MM.1S (cell line): ENCODE results near the gene TRMT10B.
A peak's percentile ranks its signal among the peaks of the same experiment; 100 is the strongest.
"Not testable (repeated sequence)": the region's sequence is repeated elsewhere in the genome, so short reads cannot be mapped to it uniquely, and the experiment has no call there.

ENCODE experiments used
- DNase-seq: peaks from one replicate; pipeline ENCODE4 v3.0.0-alpha.2; 2015
- H2AFZ ChIP-seq: fragments of 300-600 bp; sonication (generic); 2 replicates; pipeline ENCODE4 v1.6.0; 2016; ENCODE audit warnings: antibody characterized with exemption, low read length
- H3F3A ChIP-seq: fragments of 300-600 bp; sonication (generic); 2 replicates; pipeline ENCODE4 v1.6.1; 2016; ENCODE audit warnings: mild to moderate bottlenecking, antibody characterized with exemption, low read length, moderate library complexity, mixed read lengths; ENCODE audit not compliant: insufficient read depth
- H3K27ac ChIP-seq: fragments of 300-600 bp; sonication (generic); 2 replicates; pipeline ENCODE4 v1.5.1; 2016; ENCODE audit warnings: mild to moderate bottlenecking, low read length
- H3K27me3 ChIP-seq: fragments of 300-600 bp; sonication (generic); replicated peaks from 2 replicates; pipeline ENCODE4 v1.6.0; 2016; ENCODE audit warnings: low read length; ENCODE audit not compliant: insufficient read depth
- H3K36me3 ChIP-seq: fragments of 300-600 bp; sonication (generic); replicated peaks from 2 replicates; pipeline ENCODE4 v1.6.1; 2016; ENCODE audit warnings: mild to moderate bottlenecking, low read length, mixed read lengths; ENCODE audit not compliant: insufficient read depth
- H3K4me1 ChIP-seq: fragments of 300-600 bp; sonication (generic); 2 replicates; pipeline ENCODE4 v1.6.1; 2016; ENCODE audit warnings: low read length, mixed read lengths
- H3K4me2 ChIP-seq: fragments of 300-600 bp; sonication (generic); 2 replicates; pipeline ENCODE4 v1.6.0; 2016; ENCODE audit warnings: low read depth, low read length
- H3K4me3 ChIP-seq: fragments of 300-600 bp; sonication (generic); 2 replicates; pipeline ENCODE4 v1.5.1; 2016; ENCODE audit warnings: low read length, mixed read lengths
- H3K79me2 ChIP-seq: fragments of 300-600 bp; sonication (generic); 2 replicates; pipeline ENCODE4 v1.6.1; 2016; ENCODE audit warnings: mixed run types, low read length, mixed read lengths
- H3K9ac ChIP-seq: fragments of 300-600 bp; sonication (generic); 2 replicates; pipeline ENCODE4 v1.6.1; 2016; ENCODE audit warnings: low read length, mixed read lengths
- H3K9me2 ChIP-seq: fragments of 300-600 bp; sonication (generic); replicated peaks from 2 replicates; pipeline ENCODE4 v1.6.1; 2016; ENCODE audit warnings: mild to moderate bottlenecking, low read length, mixed read lengths; ENCODE audit not compliant: insufficient read depth
- H3K9me3 ChIP-seq: fragments of 300-600 bp; sonication (generic); replicated peaks from 2 replicates; pipeline ENCODE4 v1.6.1; 2016; ENCODE audit warnings: mild to moderate bottlenecking, low read length, mixed read lengths; ENCODE audit not compliant: insufficient read depth
- H4K20me1 ChIP-seq: fragments of 300-600 bp; sonication (generic); 2 replicates; pipeline ENCODE4 v1.6.1; 2016; ENCODE audit warnings: mild to moderate bottlenecking, low read length, moderate library complexity, mixed read lengths; ENCODE audit not compliant: insufficient read depth
- EZH2 ChIP-seq: fragments of 300-600 bp; sonication (generic); optimal IDR thresholded peaks from 2 replicates; pipeline ENCODE3; 2017; ENCODE audit warnings: low read depth, mild to moderate bottlenecking, antibody characterized with exemption, low read length, mixed read lengths
- EZH2phosphoT487 ChIP-seq: fragments of 300-600 bp; sonication (generic); IDR thresholded peaks from 2 replicates; pipeline ENCODE4 v1.6.1; 2018; ENCODE audit warnings: antibody characterized with exemption, low read length
- TF ChIP-seq, protein P1 (sequence below): fragments of 300-600 bp; sonication (generic); IDR thresholded peaks from 2 replicates; pipeline ENCODE4 v1.5.1; 2016; ENCODE audit warnings: antibody characterized with exemption, low read length, mixed read lengths

TRMT10B gene

DNA sequence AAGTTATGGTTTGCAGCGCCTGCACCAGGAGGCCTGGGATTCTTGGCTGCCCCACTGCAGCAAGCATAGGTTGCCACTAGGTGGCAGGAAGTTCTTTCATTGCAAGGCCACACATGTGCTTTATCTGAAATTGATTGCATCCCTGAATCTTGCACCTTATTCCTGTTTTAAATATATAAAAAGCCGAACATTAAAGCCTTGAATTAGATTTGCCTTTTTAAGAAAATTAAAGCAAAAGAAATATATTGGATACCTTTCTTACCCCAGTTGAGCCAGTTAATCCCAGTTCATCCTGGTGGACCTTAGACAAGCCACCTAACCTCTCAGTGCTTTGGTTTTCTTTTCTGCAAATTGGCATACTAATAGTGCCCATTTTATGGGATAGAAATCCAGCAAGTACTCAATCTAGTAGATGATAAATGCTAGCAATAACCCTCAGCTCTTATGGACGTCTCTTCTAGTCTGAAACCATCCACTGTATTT is 6.3 kb upstream of the TRMT10B start:
- no peaks in the 10 kb centered on the region for H4K20me1 ChIP-seq
- H3K4me2 ChIP-seq: no peak overlapping the region
- H3F3A ChIP-seq: no peaks in the 10 kb centered on the region
- TF ChIP-seq, protein P1, sequence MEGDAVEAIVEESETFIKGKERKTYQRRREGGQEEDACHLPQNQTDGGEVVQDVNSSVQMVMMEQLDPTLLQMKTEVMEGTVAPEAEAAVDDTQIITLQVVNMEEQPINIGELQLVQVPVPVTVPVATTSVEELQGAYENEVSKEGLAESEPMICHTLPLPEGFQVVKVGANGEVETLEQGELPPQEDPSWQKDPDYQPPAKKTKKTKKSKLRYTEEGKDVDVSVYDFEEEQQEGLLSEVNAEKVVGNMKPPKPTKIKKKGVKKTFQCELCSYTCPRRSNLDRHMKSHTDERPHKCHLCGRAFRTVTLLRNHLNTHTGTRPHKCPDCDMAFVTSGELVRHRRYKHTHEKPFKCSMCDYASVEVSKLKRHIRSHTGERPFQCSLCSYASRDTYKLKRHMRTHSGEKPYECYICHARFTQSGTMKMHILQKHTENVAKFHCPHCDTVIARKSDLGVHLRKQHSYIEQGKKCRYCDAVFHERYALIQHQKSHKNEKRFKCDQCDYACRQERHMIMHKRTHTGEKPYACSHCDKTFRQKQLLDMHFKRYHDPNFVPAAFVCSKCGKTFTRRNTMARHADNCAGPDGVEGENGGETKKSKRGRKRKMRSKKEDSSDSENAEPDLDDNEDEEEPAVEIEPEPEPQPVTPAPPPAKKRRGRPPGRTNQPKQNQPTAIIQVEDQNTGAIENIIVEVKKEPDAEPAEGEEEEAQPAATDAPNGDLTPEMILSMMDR: peak; percentile 92
- TF ChIP-seq EZH2: no peak
- no peaks in the 10 kb centered on the region for H3K27me3 ChIP-seq
- H3K79me2 ChIP-seq: no peaks in the 10 kb centered on the region
- no peaks in the 10 kb centered on the region for H3K4me1 ChIP-seq
- no peak overlapping the region for H3K27ac ChIP-seq
- no peak overlapping the region for H3K9ac ChIP-seq
- no peaks in the 10 kb centered on the region for H3K9me3 ChIP-seq
- H2AFZ ChIP-seq: no peak overlapping the region
- no peaks in the 10 kb centered on the region for H3K9me2 ChIP-seq
- no peak overlapping the region for H3K4me3 ChIP-seq
- no peaks in the 10 kb centered on the region for H3K36me3 ChIP-seq
- DNase-seq: peak; percentile 70

DNA sequence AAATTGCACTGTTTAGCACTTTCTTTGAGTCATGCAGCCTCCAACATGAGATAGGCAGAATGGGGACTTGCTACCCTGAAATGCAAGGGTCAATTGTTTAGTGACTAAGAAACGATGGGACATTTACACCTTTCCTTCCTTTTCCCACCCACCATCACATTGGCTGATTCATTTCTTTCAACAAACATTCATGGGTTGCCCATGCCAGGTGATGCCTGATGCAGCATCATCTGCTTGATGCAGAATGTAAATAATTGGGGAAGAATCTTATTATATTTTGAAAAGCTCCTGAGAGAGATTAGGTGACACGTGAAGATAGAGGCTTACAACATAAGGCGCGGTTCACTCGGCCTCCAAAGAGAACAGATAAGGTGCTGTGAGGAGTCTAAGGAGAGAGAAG is 4.5 kb upstream of the TRMT10B start:
- H4K20me1 ChIP-seq: no peaks in the 10 kb centered on the region
- no peaks in the 10 kb centered on the region for H3K27me3 ChIP-seq
- peaks cover 4% of the 10 kb centered on the region for H3K79me2 ChIP-seq
- no peaks in the 10 kb centered on the region for H3K36me3 ChIP-seq
- no peak overlapping the region for H3K27ac ChIP-seq
- H2AFZ ChIP-seq: no peak overlapping the region
- 0 out of 2 replicates have a peak, but pooled peaks cover 5% of the 10 kb centered on the region for H3K4me1 ChIP-seq
- no peak overlapping the region for H3K4me3 ChIP-seq
- H3K9ac ChIP-seq: no peak overlapping the region
- no peaks in the 10 kb centered on the region for H3F3A ChIP-seq
- H3K9me2 ChIP-seq: no peaks in the 10 kb centered on the region
- DNase-seq: no peak
- H3K9me3 ChIP-seq: no peaks in the 10 kb centered on the region
- H3K4me2 ChIP-seq: no peak overlapping the region
- TF ChIP-seq EZH2 (no peak), EZH2phosphoT487 (no peak)
- TF ChIP-seq, protein P1: no peak

DNA sequence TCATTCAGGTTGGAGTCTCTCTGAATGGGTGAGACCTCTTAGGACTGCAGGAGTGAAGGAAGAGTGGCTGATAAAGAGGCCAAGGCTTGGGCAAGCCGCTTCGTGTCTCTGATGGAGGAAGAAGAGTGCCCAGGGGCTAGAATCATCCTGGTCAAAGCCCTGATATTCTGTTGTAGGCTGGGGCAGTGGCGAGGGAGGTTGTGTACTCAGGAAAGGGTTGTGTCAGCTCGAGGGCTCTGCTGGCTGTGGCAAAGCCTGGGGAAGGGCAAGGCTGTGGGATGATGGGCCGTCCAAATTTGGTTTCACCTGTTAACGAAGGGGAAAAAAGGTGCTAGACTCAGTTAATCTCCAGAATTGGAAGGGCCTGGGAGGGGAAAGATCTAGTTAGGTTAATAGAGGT is 2.4 kb upstream of the TRMT10B start:
- TF ChIP-seq, protein P1: no peak
- TF ChIP-seq EZH2phosphoT487: no peak
- no peak for TF ChIP-seq EZH2
- Histone ChIP-seq H3K9me2 (no peaks in the 10 kb centered on the region), H3K36me3 (no peaks in the 10 kb centered on the region), H3K9ac (no peak overlapping the region), H3K79me2 (peaks cover 9% of the 10 kb centered on the region), H3K4me1 (peaks cover 9% of the 10 kb centered on the region; the same call in 1 of the 2 replicates), H3K9me3 (no peaks in the 10 kb centered on the region), H4K20me1 (no peaks in the 10 kb centered on the region), H3K27ac (no peak overlapping the region), H3K4me3 (no peak overlapping the region), H3K27me3 (no peaks in the 10 kb centered on the region), H2AFZ (no peak overlapping the region), H3F3A (no peaks in the 10 kb centered on the region), H3K4me2 (no peak overlapping the region)
- no peak for DNase-seq

DNA sequence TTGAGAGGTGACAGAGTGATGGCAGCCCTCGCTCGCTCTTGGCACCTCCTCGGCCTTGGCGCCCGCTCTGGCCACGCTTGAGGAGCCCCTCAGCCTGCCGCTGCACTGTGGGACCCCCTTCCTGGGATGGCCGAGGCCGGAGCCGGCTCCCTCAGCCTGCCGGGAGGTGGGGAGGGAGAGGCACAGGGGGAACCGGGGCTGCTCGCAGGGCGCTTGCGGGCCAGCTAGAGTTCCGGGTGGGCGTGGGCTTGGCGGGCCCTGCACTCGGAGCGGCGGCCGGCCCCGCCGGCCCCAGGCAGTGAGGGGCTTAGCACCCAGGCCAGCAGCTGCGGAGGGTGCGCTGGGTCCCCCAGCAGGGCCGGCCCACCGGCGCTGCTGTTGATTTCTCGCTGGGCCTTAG is 1.9 kb upstream of the TRMT10B start:
- H3K27me3 ChIP-seq, H3K9ac ChIP-seq, H3K4me2 ChIP-seq, H3K4me1 ChIP-seq, H3K4me3 ChIP-seq, H3K79me2 ChIP-seq, H3K9me3 ChIP-seq, H3K9me2 ChIP-seq, H3K27ac ChIP-seq, H2AFZ ChIP-seq, H3K36me3 ChIP-seq, H3F3A ChIP-seq, DNase-seq, H4K20me1 ChIP-seq: not testable (repeated sequence)

DNA sequence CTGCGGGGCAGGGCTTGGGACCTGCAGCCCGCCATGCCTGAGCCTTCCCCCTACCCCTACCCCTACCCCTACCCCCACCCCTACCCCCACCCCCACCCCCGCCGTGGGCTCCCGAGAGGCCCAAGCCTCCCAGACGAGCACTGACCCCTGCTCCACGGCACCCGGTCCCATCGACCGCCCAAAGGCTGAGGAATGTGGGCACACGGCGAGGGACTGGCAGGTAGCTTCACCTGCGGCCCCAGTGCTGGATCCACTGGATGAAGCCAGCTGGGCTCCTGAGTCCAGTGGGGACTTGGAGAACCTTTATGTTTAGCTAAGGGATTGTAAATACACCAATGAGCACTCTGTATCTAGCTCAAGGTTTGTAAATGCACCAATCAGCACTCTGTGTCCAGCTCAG is 1.5 kb upstream of the TRMT10B start:
- not testable (repeated sequence) for H3K4me3 ChIP-seq, H3K79me2 ChIP-seq, H3K9me2 ChIP-seq, H3K9me3 ChIP-seq, H3K27ac ChIP-seq, H3K4me2 ChIP-seq, H4K20me1 ChIP-seq, H3F3A ChIP-seq, H3K27me3 ChIP-seq, H2AFZ ChIP-seq, H3K9ac ChIP-seq, DNase-seq, H3K36me3 ChIP-seq, H3K4me1 ChIP-seq
